Activated T-cell treated with anti-CD3 and anti-CD28 coated beads, Interleukin-2, amount 50 U/mL, for 4 hours (primary cell): Measurements from ENCODE around the gene GNG13. TPM values are rescaled to one million over a fixed set of nuclear protein-coding genes. Genes with fewer than 3 reads are reported as not detected.

Source experiments
- ATAC-seq, 2 donors: fragments of 200-7000 bp; cut with Tn5 transposase; one replicate each; pipeline ENCODE4 v1.10.0; 2021
- DNase-seq: peaks from one replicate; pipeline ENCODE4 v3.0.0-alpha.2; 2020
- H3K27me3 Mint-ChIP-seq: one replicate; pipeline ENCODE4 v1.8.0; 2021; ENCODE audit warnings: low read depth, mixed read lengths
- H3K36me3 Mint-ChIP-seq: one replicate; pipeline ENCODE4 v1.8.0; 2022; ENCODE audit warnings: mixed read lengths; ENCODE audit not compliant: insufficient read depth
- H3K4me1 Mint-ChIP-seq: one replicate; pipeline ENCODE4 v1.8.0; 2021; ENCODE audit warnings: low read depth, mixed read lengths
- H3K4me3 Mint-ChIP-seq: one replicate; pipeline ENCODE4 v1.8.0; 2021; ENCODE audit warnings: mild to moderate bottlenecking, moderate library complexity, mixed read lengths
- H3K9me3 Mint-ChIP-seq: one replicate; pipeline ENCODE4 v1.8.0; 2021; ENCODE audit warnings: mixed read lengths
- total RNA-seq, 3 donors: library from RNA; stranded (reverse); gene quantifications; one replicate each; pipeline ENCODE4 v1.2.1, GENCODE V29; 2021

Gene GNG13
- total RNA-seq, 3 donors from 2014 or later: not detected

DNA sequence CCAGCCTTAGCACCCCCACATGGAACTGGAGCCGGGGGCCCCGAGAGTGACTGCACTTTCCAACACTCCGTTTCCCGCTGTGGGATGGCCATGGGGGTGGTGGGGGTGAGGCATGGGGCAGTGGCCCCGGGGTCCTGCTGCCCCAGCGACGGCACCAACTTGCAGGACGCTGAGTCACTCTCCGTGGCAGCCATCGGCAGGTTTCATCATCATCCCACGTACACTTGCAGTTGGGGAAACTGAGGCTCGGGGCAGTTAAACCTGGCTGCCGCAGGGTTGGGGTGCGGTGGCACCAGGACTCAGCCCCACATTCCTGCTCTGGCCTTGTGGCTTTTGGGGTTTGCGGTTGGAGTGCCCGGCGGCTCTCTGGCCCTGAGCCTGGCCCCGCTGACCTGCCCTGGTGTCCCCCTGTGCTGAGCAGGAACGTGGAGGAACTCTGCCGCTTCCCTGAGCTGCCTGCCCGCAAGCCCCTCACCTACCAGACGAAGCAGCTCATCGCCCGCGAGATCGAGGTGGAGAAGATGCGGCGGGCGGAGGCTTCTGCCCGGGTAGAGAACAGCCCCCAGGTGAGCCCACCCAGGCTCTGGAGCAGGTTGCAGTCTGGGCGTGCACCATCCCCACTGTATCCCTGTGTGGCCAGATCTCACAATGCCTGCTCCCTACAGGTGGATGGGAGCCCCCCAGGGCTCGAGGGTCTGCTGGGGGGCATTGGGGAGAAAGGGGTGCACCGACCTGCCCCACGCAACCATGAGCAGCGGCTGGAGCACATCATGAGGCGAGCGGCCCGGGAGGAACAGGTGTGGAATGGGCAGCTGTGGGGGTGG, 4.0 kb downstream of the GNG13 start:
- Mint-ChIP-seq H3K4me1 (no peaks in the 10 kb centered on the region), H3K4me3 (no peak overlapping the region), H3K9me3 (no peaks in the 10 kb centered on the region), H3K36me3 (peaks cover 2% of the 10 kb centered on the region), H3K27me3 (peaks cover 11% of the 10 kb centered on the region)
- ATAC-seq (no peak), DNase-seq (no peak)

GRCh38 chr16:795580-796229, 4.8 kb downstream of the GNG13 start:
- Mint-ChIP-seq H3K27me3 (peaks cover 11% of the 10 kb centered on the region), H3K36me3 (peaks cover 5% of the 10 kb centered on the region), H3K4me3 (no peak overlapping the region), H3K4me1 (no peaks in the 10 kb centered on the region), H3K9me3 (no peaks in the 10 kb centered on the region)
- DNase-seq (no peak), ATAC-seq (no peak)

GRCh38 chr16:794853-795466, 5.6 kb downstream of the GNG13 start:
- DNase-seq (no peak), ATAC-seq (no peak)
- no peak overlapping the region for H3K4me3 Mint-ChIP-seq
- peaks cover 5% of the 10 kb centered on the region for H3K36me3 Mint-ChIP-seq
- no peaks in the 10 kb centered on the region for H3K4me1 Mint-ChIP-seq
- no peaks in the 10 kb centered on the region for H3K9me3 Mint-ChIP-seq
- peaks cover 11% of the 10 kb centered on the region for H3K27me3 Mint-ChIP-seq

GRCh38 chr16:794091-794822, 6.3 kb downstream of the GNG13 start:
- no peak for ATAC-seq

GRCh38 chr16:793414-793813, 7.1 kb downstream of the GNG13 start:
- no peak overlapping the region for H3K4me3 Mint-ChIP-seq
- no peaks in the 10 kb centered on the region for H3K9me3 Mint-ChIP-seq
- DNase-seq (no peak), ATAC-seq (no peak)
- peaks cover 1% of the 10 kb centered on the region for H3K4me1 Mint-ChIP-seq
- peaks cover 5% of the 10 kb centered on the region for H3K36me3 Mint-ChIP-seq
- peaks cover 5% of the 10 kb centered on the region for H3K27me3 Mint-ChIP-seq

More at GRCh38 chr16:794091-794822, 6.3 kb downstream of the GNG13 start:
- Mint-ChIP-seq H3K9me3 (no peaks in the 10 kb centered on the region), H3K4me3 (no peak overlapping the region), H3K36me3 (peaks cover 5% of the 10 kb centered on the region), H3K27me3 (peaks cover 11% of the 10 kb centered on the region), H3K4me1 (peaks cover 1% of the 10 kb centered on the region)
- no peak for DNase-seq

DNA sequence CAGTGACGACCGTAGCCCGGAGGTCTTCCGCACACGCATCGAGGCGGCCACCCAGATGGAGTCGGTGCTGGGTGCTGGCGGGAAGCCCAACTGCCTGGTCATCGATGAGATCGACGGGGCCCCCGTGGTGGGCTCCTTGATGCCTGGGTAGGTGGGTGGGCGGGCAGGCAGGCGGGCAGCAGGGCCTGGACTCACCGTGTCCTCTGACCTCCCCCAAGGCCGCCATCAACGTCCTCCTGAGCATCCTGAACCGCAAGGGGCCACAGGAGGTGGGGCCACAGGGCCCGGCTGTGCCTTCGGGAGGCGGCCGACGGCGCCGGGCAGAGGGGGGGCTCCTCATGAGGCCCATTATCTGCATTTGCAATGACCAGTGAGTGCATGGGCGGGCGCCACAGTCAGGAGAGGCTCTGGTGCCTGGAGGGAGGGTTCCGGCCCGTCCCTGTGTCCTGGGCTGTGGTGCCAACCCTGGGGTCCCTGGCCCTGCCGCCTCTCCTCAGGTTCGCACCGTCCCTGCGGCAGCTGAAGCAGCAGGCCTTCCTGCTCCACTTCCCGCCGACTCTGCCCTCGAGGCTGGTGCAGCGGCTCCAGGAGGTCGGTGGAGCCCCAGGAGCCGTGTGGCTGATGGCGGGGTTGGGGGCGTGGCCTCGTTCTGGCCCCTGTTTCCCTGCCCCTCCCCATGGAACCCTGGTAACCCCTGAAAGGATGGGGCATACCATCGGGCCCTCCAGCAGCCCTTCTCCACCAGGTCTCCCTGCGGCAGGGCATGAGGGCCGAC, 8.1 kb downstream of the GNG13 start:
- Mint-ChIP-seq H3K9me3 (no peaks in the 10 kb centered on the region), H3K4me3 (no peak overlapping the region), H3K4me1 (peaks cover 1% of the 10 kb centered on the region), H3K27me3 (no peaks in the 10 kb centered on the region), H3K36me3 (peaks cover 5% of the 10 kb centered on the region)
- no peak for ATAC-seq
- DNase-seq: no peak

DNA sequence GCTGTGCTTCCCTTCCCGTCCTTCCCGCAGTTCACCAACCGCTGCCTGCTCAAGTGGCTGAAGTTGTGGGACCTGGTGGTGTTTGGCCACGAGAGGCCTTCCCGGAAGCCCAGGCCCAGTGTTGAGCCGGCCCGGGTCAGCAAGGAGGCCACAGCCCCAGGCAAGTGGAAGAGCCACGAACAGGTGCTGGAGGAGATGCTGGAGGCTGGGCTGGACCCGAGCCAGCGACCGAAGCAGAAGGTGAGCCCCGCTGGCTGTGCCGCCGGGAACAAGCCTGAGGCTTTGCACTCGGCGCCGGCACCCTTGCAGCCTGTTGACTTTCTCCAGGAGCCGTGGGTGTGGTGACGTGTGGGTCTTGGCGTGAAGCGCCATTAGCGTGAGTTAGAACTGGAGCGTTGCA, 9.4 kb downstream of the GNG13 start:
- peaks cover 7% of the 10 kb centered on the region for H3K4me1 Mint-ChIP-seq
- H3K9me3 Mint-ChIP-seq: no peaks in the 10 kb centered on the region
- DNase-seq: no peak
- no peaks in the 10 kb centered on the region for H3K27me3 Mint-ChIP-seq
- H3K36me3 Mint-ChIP-seq: peaks cover 5% of the 10 kb centered on the region
- no peak for ATAC-seq
- no peak overlapping the region for H3K4me3 Mint-ChIP-seq

DNA sequence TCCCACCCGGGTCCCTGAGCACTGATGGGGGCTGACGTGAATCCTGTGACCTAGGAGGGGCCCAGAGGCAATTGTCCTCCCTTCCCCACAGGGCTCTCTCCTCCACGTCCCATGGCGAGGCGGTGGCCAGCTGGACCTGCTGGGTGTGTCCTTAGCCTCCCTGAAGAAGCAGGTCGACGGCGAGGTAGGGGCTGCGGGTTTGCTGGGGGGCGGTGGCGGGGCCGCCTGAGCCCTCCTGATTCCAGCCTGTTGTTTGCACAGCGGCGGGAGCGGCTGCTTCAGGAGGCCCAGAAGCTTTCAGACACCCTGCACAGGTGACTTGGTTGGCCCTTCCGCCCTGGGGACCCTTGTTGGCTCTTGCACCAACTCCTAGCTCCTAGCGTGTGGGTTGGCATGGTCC, 10.4 kb downstream of the GNG13 start:
- Mint-ChIP-seq H3K27me3 (no peaks in the 10 kb centered on the region), H3K9me3 (no peaks in the 10 kb centered on the region)

DNA sequence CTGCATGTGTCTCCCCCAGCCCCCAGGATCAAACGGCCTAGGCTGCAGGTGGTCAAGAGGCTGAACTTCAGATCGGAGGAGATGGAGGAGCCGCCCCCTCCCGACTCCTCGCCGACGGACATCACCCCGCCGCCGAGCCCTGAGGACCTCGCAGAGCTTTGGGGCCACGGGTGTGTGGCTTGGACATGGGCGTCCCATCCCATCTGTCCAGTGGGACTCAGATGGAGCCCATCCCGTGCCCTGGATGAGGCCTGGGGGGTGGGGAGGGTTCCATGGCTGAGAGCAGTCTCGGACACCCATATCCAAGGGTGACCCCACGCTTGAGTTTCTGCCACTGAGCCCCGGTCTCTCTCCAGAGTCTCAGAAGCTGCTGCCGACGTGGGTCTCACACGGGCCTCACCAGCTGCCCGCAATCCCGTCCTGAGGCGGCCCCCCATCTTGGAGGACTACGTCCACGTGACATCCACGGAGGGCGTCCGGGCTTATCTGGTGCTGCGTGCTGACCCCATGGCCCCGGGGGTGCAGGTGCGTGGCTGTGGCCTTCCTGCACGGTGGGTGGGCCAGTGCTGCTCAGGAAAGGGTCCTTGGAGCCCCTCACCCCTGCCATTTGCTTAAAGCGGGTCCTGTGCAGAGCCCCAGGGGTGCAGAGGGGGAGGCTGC, 11.2 kb downstream of the GNG13 start:
- ATAC-seq (no peak), DNase-seq (no peak)
- no peaks in the 10 kb centered on the region for H3K27me3 Mint-ChIP-seq
- H3K36me3 Mint-ChIP-seq: peaks cover 5% of the 10 kb centered on the region
- no peaks in the 10 kb centered on the region for H3K9me3 Mint-ChIP-seq
- H3K4me1 Mint-ChIP-seq: peaks cover 11% of the 10 kb centered on the region
- H3K4me3 Mint-ChIP-seq: peak overlapping the region; percentile 68

More for the DNA sequence above, 10.4 kb downstream of the GNG13 start:
- peak overlapping the region; percentile 68 for H3K4me3 Mint-ChIP-seq
- ATAC-seq (no peak), DNase-seq (no peak)
- H3K4me1 Mint-ChIP-seq: peaks cover 7% of the 10 kb centered on the region
- peaks cover 5% of the 10 kb centered on the region for H3K36me3 Mint-ChIP-seq

- DNase-seq: peak; percentile 92
These were observed 12.0 kb downstream of the GNG13 start, which contains the start of gene CHTF18 for GRCh38 chr16:788399-789126. CHTF18 (plus strand) TSS chr16:788620; CDS start chr16:788685, 65 bp downstream.

GRCh38 chr16:787978-788398, 12.5 kb downstream of the GNG13 start, which contains the start of gene RPUSD1:
RPUSD1 (minus strand) TSS chr16:788381; CDS start chr16:787737, 644 bp downstream.
- peak within 1 kb of the TSS; percentile 91 for H3K4me3 Mint-ChIP-seq
- H3K27me3 Mint-ChIP-seq: no peaks in the 10 kb centered on the region
- DNase-seq: no peak
- H3K9me3 Mint-ChIP-seq: no peaks in the 10 kb centered on the region
- ATAC-seq: peak; percentile 34 to 35
- peaks cover 11% of the 10 kb centered on the region for H3K4me1 Mint-ChIP-seq
- peaks cover 5% of the 10 kb centered on the region for H3K36me3 Mint-ChIP-seq

More at GRCh38 chr16:788399-789126, 12.0 kb downstream of the GNG13 start, which contains the start of gene CHTF18:
- H3K4me1 Mint-ChIP-seq: peaks cover 11% of the 10 kb centered on the region
- no peaks in the 10 kb centered on the region for H3K27me3 Mint-ChIP-seq
- peak; percentile 90 for ATAC-seq
- H3K4me3 Mint-ChIP-seq: peak within 1 kb of the TSS; percentile 91
- peaks cover 5% of the 10 kb centered on the region for H3K36me3 Mint-ChIP-seq
- no peaks in the 10 kb centered on the region for H3K9me3 Mint-ChIP-seq

- Mint-ChIP-seq H3K27me3 (no peaks in the 10 kb centered on the region), H3K4me3 (peak overlapping the region; percentile 91), H3K9me3 (no peaks in the 10 kb centered on the region), H3K36me3 (peaks cover 5% of the 10 kb centered on the region), H3K4me1 (peaks cover 11% of the 10 kb centered on the region)
- ATAC-seq (no peak), DNase-seq (no peak)
These were observed 13.1 kb downstream of the GNG13 start for GRCh38 chr16:787321-787966.
